Natural killer cell (primary cell): ENCODE measurements around the gene CCL15. TPM values are rescaled to one million over a fixed set of nuclear protein-coding genes. Genes with fewer than 3 reads are reported as not detected.

Experiments
- ATAC-seq, 3 donors: fragments of 150-1000 bp in 2 of 3; fragments of 200-7000 bp in 1 of 3; cut with Tn5 transposase; 1 replicate in 1 of 3; 2 replicates in 2 of 3; pipeline ENCODE4 v1.10.0; 2021; ENCODE audit warnings: mild to moderate bottlenecking in 2 of 3, moderate library complexity in 2 of 3
- DNase-seq, 2 donors: peaks; one replicate each; pipeline versions ENCODE4 v3.0.0 to v3.0.0-alpha.2; 2013 to 2021; ENCODE audit warnings: mixed read lengths in 1 of 2
- H3K27ac ChIP-seq: one replicate; pipeline ENCODE4 v1.5.1; 2013; ENCODE audit warnings: mild to moderate bottlenecking, low read length
- H3K27me3 ChIP-seq: one replicate; pipeline ENCODE4 v1.6.1; 2013; ENCODE audit warnings: low read length; ENCODE audit not compliant: control insufficient read depth, insufficient read depth
- H3K36me3 ChIP-seq: one replicate; pipeline ENCODE4 v1.6.1; 2013; ENCODE audit warnings: low read length; ENCODE audit not compliant: control insufficient read depth, insufficient read depth
- H3K4me1 ChIP-seq: one replicate; pipeline ENCODE4 v1.6.1; 2013; ENCODE audit warnings: low read length; ENCODE audit not compliant: control insufficient read depth, insufficient read depth
- H3K4me3 ChIP-seq: one replicate; pipeline ENCODE4 v1.5.1; 2013; ENCODE audit warnings: low read length
- H3K9me3 ChIP-seq: one replicate; pipeline ENCODE4 v1.6.1; 2013; ENCODE audit warnings: low read length; ENCODE audit not compliant: control insufficient read depth, insufficient read depth
- H3K27ac Mint-ChIP-seq, 2 donors: one replicate each; pipeline ENCODE4 v1.8.0; 2022; ENCODE audit warnings: mild to moderate bottlenecking in 2 of 2, mixed read lengths in 2 of 2, moderate library complexity in 1 of 2
- H3K27me3 Mint-ChIP-seq, 2 donors: one replicate each; pipeline ENCODE4 v1.8.0; 2022; ENCODE audit warnings: low read depth in 2 of 2, mixed read lengths in 2 of 2
- H3K36me3 Mint-ChIP-seq: one replicate; pipeline ENCODE4 v1.8.0; 2022; ENCODE audit warnings: mixed read lengths
- H3K4me1 Mint-ChIP-seq, 2 donors: one replicate each; pipeline ENCODE4 v1.8.0; 2022; ENCODE audit warnings: mixed read lengths in 2 of 2
- H3K4me3 Mint-ChIP-seq: one replicate; pipeline ENCODE4 v1.8.0; 2022; ENCODE audit warnings: mild to moderate bottlenecking, moderate library complexity, mixed read lengths
- H3K9me3 Mint-ChIP-seq, 2 donors: one replicate each; pipeline ENCODE4 v1.8.0; 2022; ENCODE audit warnings: mixed read lengths in 2 of 2
- CTCF ChIP-seq: fragments of 200-600 bp; IDR thresholded peaks from one replicate; pipeline ENCODE4 v1.8.0; 2022; ENCODE audit warnings: antibody characterized with exemption
- WGBS: methylation state at CpG from one replicate; pipeline ENCODE4 v1.1.7; 2013; ENCODE audit warnings: missing lambda C conversion rate; ENCODE audit not compliant: insufficient coverage; 5-methylcytosine and 5-hydroxymethylcytosine counted together
- intact Hi-C: fragments of 100-400 bp; cut with micrococcal nuclease; formaldehyde crosslinking; loops from one replicate; pipeline ENCODE4 v1.14.2; 2022
- total RNA-seq, 4 donors: library from RNA; stranded (reverse); fragments of 120-200 nt in 1 of 4; gene quantifications; one replicate each; pipeline versions ENCODE4 v1.2.3 to v1.2.4, GENCODE V29; 2013 to 2022

The CCL15 gene
- total RNA-seq, 3 donors from 2014 or later (not counting 1 experiment from before 2014, with no cell fraction given) = not detected

GRCh38 chr17:36004594-36005108 is 3.3 kb upstream of the CCL15 start:
- H3K27ac ChIP-seq = peak overlapping the region; percentile 39
- Mint-ChIP-seq H3K4me3 (peak overlapping the region; percentile 69), H3K36me3 (no peaks in the 10 kb centered on the region), H3K4me1 (peaks cover 23 to 27% of the 10 kb centered on the region in 2 donors), H3K27ac (peak overlapping the region; percentile 84 to 85), H3K27me3 (no peaks in the 10 kb centered on the region), H3K9me3 (no peaks in the 10 kb centered on the region)
- intact Hi-C loops = no loop called here
- no peaks in the 10 kb centered on the region for H3K27me3 ChIP-seq
- no peak for TF ChIP-seq CTCF
- H3K36me3 ChIP-seq = no peaks in the 10 kb centered on the region
- DNase-seq = peak in 1 of 2 donors; percentile 10
- peaks cover 3% of the 10 kb centered on the region for H3K4me1 ChIP-seq
- peak; percentile 69 to 76 (median 71) for ATAC-seq
- H3K9me3 ChIP-seq = peaks cover 7% of the 10 kb centered on the region
- WGBS = 9% methylated on average over 4 of the region's 4 CpGs
- H3K4me3 ChIP-seq = no peak overlapping the region

- H3K9me3 Mint-ChIP-seq = no peaks in the 10 kb centered on the region
- H3K27me3 Mint-ChIP-seq = no peaks in the 10 kb centered on the region
- no peak for TF ChIP-seq CTCF
- no peaks in the 10 kb centered on the region for H3K27me3 ChIP-seq
- no peaks in the 10 kb centered on the region for H3K36me3 Mint-ChIP-seq
- peaks cover 32 to 39% of the 10 kb centered on the region in 2 donors for H3K4me1 Mint-ChIP-seq
- DNase-seq = no peak
- ATAC-seq = no peak
- H3K4me3 Mint-ChIP-seq = no peak overlapping the region
- no peak overlapping the region for H3K27ac ChIP-seq
- H3K9me3 ChIP-seq = no peaks in the 10 kb centered on the region
- H3K4me3 ChIP-seq = no peak overlapping the region
- H3K36me3 ChIP-seq = no peaks in the 10 kb centered on the region
- no peak overlapping the region for H3K27ac Mint-ChIP-seq
- WGBS = 88% methylated on average over 7 of the region's 7 CpGs
- peaks cover 3% of the 10 kb centered on the region for H3K4me1 ChIP-seq
- intact Hi-C loops = no loop called here
Measured at GRCh38 chr17:36002631-36003030, 1.3 kb upstream of the CCL15 start.

GRCh38 chr17:36001862-36002603 is 680 bp upstream of the CCL15 start:
- intact Hi-C loops = no loop called here
- no peak overlapping the region for H3K4me3 Mint-ChIP-seq
- H3K27me3 Mint-ChIP-seq = no peaks in the 10 kb centered on the region

More at GRCh38 chr17:36001862-36002603, 680 bp upstream of the CCL15 start:
- Mint-ChIP-seq H3K36me3 (no peaks in the 10 kb centered on the region), H3K9me3 (no peaks in the 10 kb centered on the region), H3K27ac (no peak overlapping the region), H3K4me1 (peaks cover 32 to 39% of the 10 kb centered on the region in 2 donors)
- TF ChIP-seq CTCF = no peak
- Histone ChIP-seq H3K4me1 (peaks cover 3% of the 10 kb centered on the region), H3K27ac (no peak overlapping the region), H3K36me3 (no peaks in the 10 kb centered on the region), H3K4me3 (no peak overlapping the region), H3K27me3 (no peaks in the 10 kb centered on the region), H3K9me3 (no peaks in the 10 kb centered on the region)
- DNase-seq (no peak), ATAC-seq (no peak)
- 94% methylated on average over 6 of the region's 6 CpGs for WGBS
